ENCODE measurements around the gene PLCXD3. TPM values are rescaled to one million over a fixed set of nuclear protein-coding genes. Genes with fewer than 3 reads are reported as not detected.

The PLCXD3 gene
- total and polyA plus RNA-seq, 10 of the 15 experiments (the other 5 are each of a cell fraction or from before 2014, with no cell fraction given) = not detected

GRCh38 chr5:41374631-41375030, 135.8 kb downstream of the PLCXD3 start (continued):
- no peak for TF ChIP-seq NR2C2 (IDR thresholded peaks at IDR 0.05; ENCODE audit: borderline replicate concordance, control insufficient read depth, insufficient read length, low read depth)

GRCh38 chr5:41373230-41373629, 137.2 kb downstream of the PLCXD3 start:
- Histone ChIP-seq H3K9me3 (replicated peaks; ENCODE audit: control insufficient read depth, insufficient read depth, low read length) (no peaks in the 10 kb centered on the region), H2AFZ (ENCODE audit: control insufficient read depth, low read depth, low read length) (no peak overlapping the region), H3K79me2 (ENCODE audit: control insufficient read depth, insufficient read depth, low read length) (no peaks in the 10 kb centered on the region), H3K36me3 (ENCODE audit: control insufficient read depth in 2 of 2, insufficient read depth in 2 of 2, low read length in 1 of 2) (no peaks in the 10 kb centered on the region), H3K4me3 (no peak overlapping the region), H3K9ac (ENCODE audit: control insufficient read depth, insufficient read depth, low read length) (no peak overlapping the region), H3K4me1 (ENCODE audit: control insufficient read depth, insufficient read depth, low read length) (no peaks in the 10 kb centered on the region), H4K20me1 (ENCODE audit: control insufficient read depth, insufficient read depth) (no peaks in the 10 kb centered on the region), H3K27ac (ENCODE audit: control insufficient read depth, insufficient read depth) (no peak overlapping the region), H3K4me2 (ENCODE audit: control insufficient read depth, insufficient read depth) (no peak overlapping the region), H3K27me3 (replicated peaks in 1 of 2; ENCODE audit: control insufficient read depth in 2 of 2, insufficient read depth in 2 of 2, low read length in 1 of 2) (no peaks in the 10 kb centered on the region; a peak in 1 of 4 replicates)
- DNase-seq (ENCODE audit: low read depth, low spot score) (no peak), FAIRE-seq (no peak), ATAC-seq (no peak)
- ChIA-PET CTCF (interaction anchor here (0.6 kb wide), 1 partner anchor 140 kb away, joined by 3 read pairs; no protein-coding TSS in a partner anchor), SMC1A (ENCODE audit: uncharacterized antibody, unreplicated experiment) (no interaction called here), RAD21 (ENCODE audit: unreplicated experiment) (no interaction called here), POLR2A (no interaction called here)
- in situ Hi-C loops (cut with MboI) (no loop called here), intact Hi-C loops (cut with micrococcal nuclease; ENCODE audit: unreplicated experiment) (no loop called here)
- BruUV-seq (replicated peaks) = no TSS peak
- no peak for TF ChIP-seq IKZF1 (conservative IDR thresholded peaks at IDR 0.05)
- no peak for TF ChIP-seq MEF2A (IDR thresholded peaks at IDR 0.05; ENCODE audit: insufficient read depth, low read depth, low read length)
- no peak for TF ChIP-seq SP1 (IDR thresholded peaks at IDR 0.05; ENCODE audit: low read depth, low read length)
- TF ChIP-seq SIX5 (IDR thresholded peaks at IDR 0.05; ENCODE audit: low read depth, low read length, severe bottlenecking) = no peak
- no peak for TF ChIP-seq SMC3 (IDR thresholded peaks at IDR 0.05; ENCODE audit: borderline replicate concordance, low read length)
- TF ChIP-seq ZNF384 (IDR thresholded peaks at IDR 0.05; ENCODE audit: borderline replicate concordance, low read depth, low read length) = no peak
- no peak for TF ChIP-seq ZBTB40 (IDR thresholded peaks at IDR 0.05; ENCODE audit: borderline replicate concordance)
- TF ChIP-seq RAD51 (IDR thresholded peaks at IDR 0.05) = no peak
- TF ChIP-seq NBN (IDR thresholded peaks at IDR 0.05) = no peak
- TF ChIP-seq PBX3 (IDR thresholded peaks at IDR 0.05; ENCODE audit: insufficient replicate concordance, low read depth, low read length) = no peak
- TF ChIP-seq NFYB (IDR thresholded peaks at IDR 0.05; ENCODE audit: insufficient read depth, low read depth, low read length) = no peak
- no peak for TF ChIP-seq CHD2 (IDR thresholded peaks at IDR 0.05; ENCODE audit: borderline replicate concordance, low read depth, low read length)
- TF ChIP-seq GABPA (IDR thresholded peaks at IDR 0.05; ENCODE audit: low read depth) = no peak
- no peak for TF ChIP-seq NR2C1 (IDR thresholded peaks at IDR 0.05)
- TF ChIP-seq IKZF2 (IDR thresholded peaks at IDR 0.05) = no peak
- TF ChIP-seq RAD21 (IDR thresholded peaks at IDR 0.05; ENCODE audit: insufficient read depth, low read depth, low read length) = no peak
- 47% methylated on average over 5 of the region's 5 CpGs for WGBS (ENCODE audit: insufficient coverage, insufficient replicate concordance, low lambda C conversion rate, missing lambda C conversion rate)
